Activated CD4-positive, alpha-beta T cell treated with anti-CD3 and anti-CD28 coated beads, Interleukin-2, amount 10 ng/mL, durations not matched to agents 24 days and 14 days (primary cell): ENCODE results near the gene DGKK. TPM values are rescaled to one million over a fixed set of nuclear protein-coding genes. Genes with fewer than 3 reads are reported as not detected.

Experiments used
- DNase-seq: peaks from one replicate; pipeline ENCODE4 v3.0.0; 2022
- H3K27ac Mint-ChIP-seq: one replicate; pipeline ENCODE4 v1.8.0; 2022; ENCODE audit warnings: mild to moderate bottlenecking, mixed read lengths
- H3K27me3 Mint-ChIP-seq: one replicate; pipeline ENCODE4 v1.8.0; 2022; ENCODE audit warnings: mixed read lengths
- H3K36me3 Mint-ChIP-seq: one replicate; pipeline ENCODE4 v1.8.0; 2022; ENCODE audit warnings: low read depth, mild to moderate bottlenecking, mixed read lengths
- H3K4me1 Mint-ChIP-seq: one replicate; pipeline ENCODE4 v1.8.0; 2021; ENCODE audit warnings: mixed read lengths
- H3K4me3 Mint-ChIP-seq: one replicate; pipeline ENCODE4 v1.8.0; 2022; ENCODE audit warnings: mild to moderate bottlenecking, moderate library complexity, mixed read lengths
- H3K9me3 Mint-ChIP-seq: one replicate; pipeline ENCODE4 v1.8.0; 2021; ENCODE audit warnings: mixed read lengths
- intact Hi-C: fragments of 100-400 bp; cut with micrococcal nuclease; formaldehyde crosslinking; loops from one replicate; pipeline ENCODE4 v1.15.1; 2023
- total RNA-seq: library from RNA; stranded (reverse); gene quantifications from 2 replicates; pipeline ENCODE4 v1.2.3, GENCODE V29; 2022

The DGKK gene, protein sequence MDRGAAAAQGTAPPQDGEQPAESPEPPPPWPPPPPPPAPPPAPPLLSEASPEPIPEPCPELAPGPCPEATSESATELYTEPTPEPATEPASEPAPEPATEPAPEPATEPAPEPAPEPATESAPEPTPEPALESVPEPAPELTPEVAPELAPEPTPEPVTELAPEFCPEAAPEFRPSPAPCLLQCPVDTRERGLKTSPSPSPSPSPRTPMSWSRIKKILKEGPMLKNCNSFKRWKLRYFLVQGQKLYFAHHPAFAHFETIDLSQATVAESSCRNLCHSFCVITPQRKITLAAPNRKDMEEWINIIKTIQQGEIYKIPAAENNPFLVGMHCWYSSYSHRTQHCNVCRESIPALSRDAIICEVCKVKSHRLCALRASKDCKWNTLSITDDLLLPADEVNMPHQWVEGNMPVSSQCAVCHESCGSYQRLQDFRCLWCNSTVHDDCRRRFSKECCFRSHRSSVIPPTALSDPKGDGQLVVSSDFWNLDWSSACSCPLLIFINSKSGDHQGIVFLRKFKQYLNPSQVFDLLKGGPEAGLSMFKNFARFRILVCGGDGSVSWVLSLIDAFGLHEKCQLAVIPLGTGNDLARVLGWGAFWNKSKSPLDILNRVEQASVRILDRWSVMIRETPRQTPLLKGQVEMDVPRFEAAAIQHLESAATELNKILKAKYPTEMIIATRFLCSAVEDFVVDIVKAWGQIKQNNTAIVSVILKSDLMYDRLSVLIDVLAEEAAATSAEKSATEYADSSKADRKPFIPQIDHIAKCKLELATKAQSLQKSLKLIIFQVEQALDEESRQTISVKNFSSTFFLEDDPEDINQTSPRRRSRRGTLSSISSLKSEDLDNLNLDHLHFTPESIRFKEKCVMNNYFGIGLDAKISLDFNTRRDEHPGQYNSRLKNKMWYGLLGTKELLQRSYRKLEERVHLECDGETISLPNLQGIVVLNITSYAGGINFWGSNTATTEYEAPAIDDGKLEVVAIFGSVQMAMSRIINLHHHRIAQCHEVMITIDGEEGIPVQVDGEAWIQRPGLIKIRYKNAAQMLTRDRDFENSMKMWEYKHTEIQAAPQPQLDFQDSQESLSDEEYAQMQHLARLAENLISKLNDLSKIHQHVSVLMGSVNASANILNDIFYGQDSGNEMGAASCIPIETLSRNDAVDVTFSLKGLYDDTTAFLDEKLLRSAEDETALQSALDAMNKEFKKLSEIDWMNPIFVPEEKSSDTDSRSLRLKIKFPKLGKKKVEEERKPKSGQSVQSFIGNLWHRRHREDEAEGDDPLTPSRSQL
- not detected in 2 replicates for total RNA-seq

DNA sequence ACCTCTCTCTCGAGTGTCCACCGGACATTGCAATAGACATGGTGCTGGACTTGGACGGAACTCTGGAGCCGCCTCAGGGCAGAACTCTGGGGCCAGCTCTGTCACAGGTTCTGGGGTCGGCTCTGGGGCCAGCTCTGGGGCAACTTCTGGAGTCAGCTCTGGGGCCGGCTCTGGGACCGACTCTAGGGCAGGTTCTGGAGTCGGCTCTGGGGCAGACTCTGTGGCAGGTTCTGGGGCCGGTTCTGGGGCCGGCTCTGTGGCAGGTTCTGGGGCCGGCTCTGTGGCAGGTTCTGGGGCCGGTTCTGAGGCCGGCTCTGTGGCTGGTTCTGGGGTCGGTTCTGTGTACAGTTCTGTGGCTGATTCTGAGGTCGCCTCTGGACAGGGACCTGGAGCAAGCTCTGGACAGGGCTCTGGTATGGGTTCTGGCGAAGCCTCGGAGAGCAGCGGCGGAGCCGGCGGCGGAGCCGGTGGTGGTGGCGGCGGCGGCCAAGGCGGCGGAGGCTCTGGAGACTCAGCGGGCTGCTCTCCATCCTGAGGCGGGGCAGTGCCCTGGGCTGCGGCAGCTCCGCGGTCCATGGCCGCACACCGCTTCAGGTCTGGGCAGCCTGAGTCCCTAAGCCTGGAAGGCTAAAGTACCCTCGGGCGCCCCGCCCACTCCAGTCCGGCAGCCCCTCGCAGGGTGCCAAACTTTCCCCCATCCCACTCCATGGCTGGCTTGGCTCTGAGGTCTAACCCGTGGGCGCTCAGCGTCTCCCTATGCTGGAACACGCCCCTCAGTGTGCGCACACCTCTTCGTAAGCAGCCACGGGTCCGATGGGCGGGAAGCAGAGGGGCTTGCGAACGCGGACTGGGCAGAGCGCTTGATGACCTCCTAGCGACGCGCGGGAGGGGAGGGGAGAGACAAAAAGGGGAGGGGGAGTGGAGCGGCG, at the start of gene DGKK:
DGKK (minus strand) TSS at position 723 of the 929 bp plus-strand sequence; CDS start at position 576, 147 bp downstream.
- Mint-ChIP-seq H3K9me3 (no peaks in the 10 kb centered on the region), H3K36me3 (peaks cover 1% of the 10 kb centered on the region), H3K4me3 (no peak within 1 kb of the TSS), H3K27me3 (peaks cover 45% of the 10 kb centered on the region), H3K4me1 (no peaks in the 10 kb centered on the region), H3K27ac (no peak within 1 kb of the TSS)
- no peak for DNase-seq
- intact Hi-C loops: no loop called here

DNA sequence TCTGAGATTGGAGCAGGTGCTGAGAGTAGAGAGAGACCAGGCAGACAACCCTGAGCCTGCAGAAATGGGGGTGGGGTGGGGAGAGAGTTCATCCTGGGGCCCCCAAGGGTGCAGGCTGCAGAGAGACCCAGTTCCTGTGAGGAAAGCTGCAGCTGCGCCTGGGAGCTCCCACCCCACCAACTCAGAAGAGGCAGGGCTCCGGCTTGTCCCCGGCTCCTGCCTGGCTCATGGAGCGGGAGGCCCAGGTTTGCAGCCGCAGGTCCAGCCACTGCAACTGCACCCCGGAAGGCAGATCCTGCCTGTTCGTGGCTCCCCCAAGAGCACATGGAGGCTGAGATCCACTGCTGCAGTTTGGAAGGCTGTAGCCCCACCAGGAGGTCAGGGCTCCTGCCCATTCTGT, 44.2 kb upstream of the DGKK start:
- intact Hi-C loops: no loop called here
- Mint-ChIP-seq H3K9me3 (no peaks in the 10 kb centered on the region), H3K4me1 (no peaks in the 10 kb centered on the region), H3K27ac (no peak overlapping the region), H3K4me3 (no peak overlapping the region), H3K36me3 (no peaks in the 10 kb centered on the region), H3K27me3 (no peaks in the 10 kb centered on the region)
- DNase-seq: no peak

DNA sequence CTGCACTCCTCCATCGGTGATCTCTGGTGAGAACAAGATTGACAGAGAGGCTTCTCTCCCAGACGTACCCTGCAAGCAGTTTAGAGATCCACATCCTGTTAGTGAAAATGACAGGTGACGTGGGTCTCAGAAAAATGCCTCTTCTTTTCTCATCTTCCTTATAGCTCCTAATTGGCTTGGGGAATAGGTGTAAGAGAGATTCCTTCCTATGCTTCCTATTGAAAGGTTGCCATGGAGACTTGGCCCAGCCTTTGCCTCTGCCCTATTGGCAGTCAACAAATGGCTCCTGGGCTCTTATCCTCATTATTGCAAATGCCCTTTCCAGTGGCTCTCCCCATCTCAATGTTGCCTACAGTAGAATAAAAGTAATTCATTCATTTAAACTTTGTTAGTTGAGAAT, 26.5 kb upstream of the DGKK start:
- Mint-ChIP-seq H3K4me3 (no peak overlapping the region), H3K27ac (no peak overlapping the region), H3K9me3 (peaks cover 5% of the 10 kb centered on the region), H3K36me3 (no peaks in the 10 kb centered on the region), H3K4me1 (no peaks in the 10 kb centered on the region), H3K27me3 (peaks cover 5% of the 10 kb centered on the region)
- no peak for DNase-seq
- intact Hi-C loops: no loop called here

GRCh38 chrX:50495616-50496015, 25.0 kb upstream of the DGKK start:
- Mint-ChIP-seq H3K36me3 (no peaks in the 10 kb centered on the region), H3K9me3 (peaks cover 5% of the 10 kb centered on the region), H3K4me3 (no peak overlapping the region), H3K27ac (no peak overlapping the region), H3K27me3 (peaks cover 5% of the 10 kb centered on the region), H3K4me1 (no peaks in the 10 kb centered on the region)
- intact Hi-C loops: no loop called here
- DNase-seq: no peak

GRCh38 chrX:50492720-50493119, 22.1 kb upstream of the DGKK start:
- H3K9me3 Mint-ChIP-seq: peaks cover 5% of the 10 kb centered on the region
- peaks cover 3% of the 10 kb centered on the region for H3K27me3 Mint-ChIP-seq
- intact Hi-C loops: no loop called here
- H3K4me3 Mint-ChIP-seq: no peak overlapping the region
- no peak for DNase-seq
- H3K4me1 Mint-ChIP-seq: no peaks in the 10 kb centered on the region
- no peak overlapping the region for H3K27ac Mint-ChIP-seq
- no peaks in the 10 kb centered on the region for H3K36me3 Mint-ChIP-seq

- H3K27me3 Mint-ChIP-seq: no peaks in the 10 kb centered on the region
- no peaks in the 10 kb centered on the region for H3K4me1 Mint-ChIP-seq
- intact Hi-C loops: no loop called here
- H3K27ac Mint-ChIP-seq: no peak overlapping the region
- no peak overlapping the region for H3K4me3 Mint-ChIP-seq
- no peaks in the 10 kb centered on the region for H3K9me3 Mint-ChIP-seq
- H3K36me3 Mint-ChIP-seq: no peaks in the 10 kb centered on the region
- no peak for DNase-seq
Measured at GRCh38 chrX:50484662-50485061, 14.0 kb upstream of the DGKK start.

- H3K4me1 Mint-ChIP-seq: no peaks in the 10 kb centered on the region
- H3K36me3 Mint-ChIP-seq: no peaks in the 10 kb centered on the region
- no peak for DNase-seq
- H3K4me3 Mint-ChIP-seq: no peak overlapping the region
- H3K9me3 Mint-ChIP-seq: no peaks in the 10 kb centered on the region
- intact Hi-C loops: no loop called here
- H3K27ac Mint-ChIP-seq: no peak overlapping the region
- H3K27me3 Mint-ChIP-seq: no peaks in the 10 kb centered on the region
Measured at GRCh38 chrX:50483283-50483682, 12.7 kb upstream of the DGKK start.

DNA sequence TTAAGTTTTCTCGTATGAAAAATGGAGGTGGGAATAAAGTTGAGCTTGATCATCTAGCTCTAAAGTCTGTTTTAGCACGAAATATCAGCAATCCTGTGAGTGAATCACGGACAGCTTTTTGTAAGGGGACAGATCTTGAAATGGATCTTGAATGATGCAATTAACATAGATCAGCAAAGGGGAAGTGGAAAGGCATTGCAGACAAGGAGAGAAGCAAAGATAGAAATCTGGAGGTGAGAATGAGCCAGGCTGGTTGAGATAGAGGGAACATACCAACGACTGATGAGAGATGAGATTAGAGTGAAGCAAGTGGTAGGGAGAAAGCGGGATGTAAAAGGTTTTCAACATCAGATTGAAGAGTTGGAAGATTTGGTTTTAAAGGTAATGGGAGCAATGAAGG, 4.6 kb upstream of the DGKK start:
- Mint-ChIP-seq H3K4me3 (no peak overlapping the region), H3K27me3 (peaks cover 25% of the 10 kb centered on the region), H3K27ac (no peak overlapping the region)

DNA sequence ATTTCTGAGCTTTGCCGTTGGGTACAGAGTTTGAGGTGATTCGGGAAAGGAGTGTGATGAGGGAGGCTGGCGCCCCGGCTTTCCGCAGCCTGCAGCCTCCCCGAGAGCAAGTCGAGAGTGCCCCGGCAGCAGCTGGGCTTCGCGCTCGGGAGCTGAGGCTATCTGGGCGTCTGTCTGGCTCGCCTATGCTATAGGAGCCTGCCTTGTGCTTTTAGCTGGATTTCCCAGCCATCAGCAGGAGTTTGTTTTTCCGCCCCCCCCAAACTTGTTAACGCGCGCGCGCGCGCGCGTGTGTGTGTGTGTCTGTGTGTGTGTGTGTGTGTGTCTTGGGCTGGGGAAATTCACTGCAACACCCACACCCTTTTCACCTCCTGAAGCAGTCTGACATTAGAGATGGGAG, 765 bp upstream of the DGKK start:
- Mint-ChIP-seq H3K27me3 (peaks cover 43% of the 10 kb centered on the region), H3K4me3 (no peak overlapping the region), H3K27ac (no peak overlapping the region), H3K36me3 (peaks cover 1% of the 10 kb centered on the region), H3K4me1 (no peaks in the 10 kb centered on the region), H3K9me3 (no peaks in the 10 kb centered on the region)
- no peak for DNase-seq
- intact Hi-C loops: no loop called here

More for the DNA sequence above, 4.6 kb upstream of the DGKK start:
- intact Hi-C loops: no loop called here
- H3K4me1 Mint-ChIP-seq: no peaks in the 10 kb centered on the region
- H3K9me3 Mint-ChIP-seq: no peaks in the 10 kb centered on the region
- no peaks in the 10 kb centered on the region for H3K36me3 Mint-ChIP-seq
- DNase-seq: no peak

DNA sequence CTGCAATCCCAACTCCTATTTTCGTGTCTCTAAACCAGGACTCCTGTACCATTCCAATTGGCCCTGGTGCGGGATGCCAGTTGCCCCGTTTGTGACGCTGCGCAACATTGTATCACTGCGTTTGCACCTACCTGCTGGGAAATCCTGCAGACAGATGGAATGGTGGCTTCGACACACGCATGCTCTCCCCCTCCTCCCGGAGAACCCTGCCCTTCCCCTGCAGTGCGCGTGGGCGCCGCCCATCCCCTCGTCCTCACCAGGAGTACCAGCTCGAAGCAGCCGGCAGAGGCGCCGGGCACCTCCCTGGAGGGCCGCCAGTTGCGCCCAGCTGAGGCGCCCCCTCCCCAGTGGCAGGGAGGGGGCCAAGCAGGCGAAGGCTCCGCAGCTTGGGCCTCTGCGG, 1.4 kb downstream of the DGKK start:
- H3K27ac Mint-ChIP-seq: no peak overlapping the region

GRCh38 chrX:50459615-50460014, 11.0 kb downstream of the DGKK start:
- H3K9me3 Mint-ChIP-seq: no peaks in the 10 kb centered on the region
- peaks cover 11% of the 10 kb centered on the region for H3K27me3 Mint-ChIP-seq
- intact Hi-C loops: no loop called here
- no peak overlapping the region for H3K27ac Mint-ChIP-seq
- H3K4me1 Mint-ChIP-seq: no peaks in the 10 kb centered on the region
- no peaks in the 10 kb centered on the region for H3K36me3 Mint-ChIP-seq
- no peak for DNase-seq
- no peak overlapping the region for H3K4me3 Mint-ChIP-seq

More for the DNA sequence above, 1.4 kb downstream of the DGKK start:
- peaks cover 43% of the 10 kb centered on the region for H3K27me3 Mint-ChIP-seq
- H3K9me3 Mint-ChIP-seq: no peaks in the 10 kb centered on the region
- no peak for DNase-seq
- H3K4me1 Mint-ChIP-seq: no peaks in the 10 kb centered on the region
- peaks cover 1% of the 10 kb centered on the region for H3K36me3 Mint-ChIP-seq
- intact Hi-C loops: no loop called here
- no peak overlapping the region for H3K4me3 Mint-ChIP-seq

GRCh38 chrX:50458483-50458882, 12.1 kb downstream of the DGKK start:
- no peaks in the 10 kb centered on the region for H3K9me3 Mint-ChIP-seq
- no peaks in the 10 kb centered on the region for H3K36me3 Mint-ChIP-seq
- intact Hi-C loops: no loop called here
- H3K27me3 Mint-ChIP-seq: peaks cover 9% of the 10 kb centered on the region
- H3K27ac Mint-ChIP-seq: no peak overlapping the region
- DNase-seq: no peak
- no peaks in the 10 kb centered on the region for H3K4me1 Mint-ChIP-seq
- H3K4me3 Mint-ChIP-seq: no peak overlapping the region
